HEK293 (cell line): ENCODE results near the gene BAG1.

Experiments
- CTCF ChIP-seq: fragments of 450-650 bp; formaldehyde crosslinking; IDR thresholded peaks from 2 replicates; pipeline ENCODE4 v1.5.1; 2016; ENCODE audit warnings: missing biosample characterization, missing genetic modification characterization
- FEZF1 ChIP-seq: fragments of 450-650 bp; formaldehyde crosslinking; IDR thresholded peaks from 2 replicates; pipeline ENCODE4 v1.5.1; 2016; ENCODE audit warnings: missing biosample characterization, missing genetic modification characterization
- HOXA7 ChIP-seq: sonication (generic); formaldehyde crosslinking; IDR thresholded peaks from 2 replicates; pipeline ENCODE4 v1.8.1; 2022; ENCODE audit warnings: missing genetic modification reagents, borderline replicate concordance
- PBX3 ChIP-seq: sonication (generic); formaldehyde crosslinking; IDR thresholded peaks from 2 replicates; pipeline ENCODE4 v1.8.1; 2022; ENCODE audit warnings: mild to moderate bottlenecking, moderate library complexity, missing genetic modification reagents
- YY2 ChIP-seq: fragments of 450-650 bp; formaldehyde crosslinking; IDR thresholded peaks from 2 replicates; pipeline ENCODE4 v1.5.1; 2016; ENCODE audit warnings: missing biosample characterization, missing genetic modification characterization
- ZBTB26 ChIP-seq: fragments of 450-650 bp; formaldehyde crosslinking; optimal IDR thresholded peaks from 2 replicates; pipeline ENCODE3; 2016; ENCODE audit warnings: missing biosample characterization, mild to moderate bottlenecking, missing genetic modification characterization
- ZFP3 ChIP-seq: fragments of 450-650 bp; formaldehyde crosslinking; IDR thresholded peaks from 2 replicates; pipeline ENCODE4 v1.5.1; 2016; ENCODE audit warnings: low read depth, missing biosample characterization, missing genetic modification characterization
- ZNF221 ChIP-seq: fragments of 450-650 bp; formaldehyde crosslinking; IDR thresholded peaks from 2 replicates; pipeline ENCODE4 v1.5.1; 2017; ENCODE audit warnings: missing biosample characterization, missing genetic modification characterization, borderline replicate concordance
- ZNF274 ChIP-seq, 2 experiments: fragments of 200-500 bp in 1 of 2; fragments of 450-650 bp in 1 of 2; sonication (Bioruptor generic) in 1 of 2; formaldehyde crosslinking in 1 of 2; IDR thresholded peaks; 2 replicates each; pipeline versions ENCODE4 v1.5.1 to v1.6.1; 2014 to 2016; ENCODE audit warnings: borderline replicate concordance in 1 of 2, inconsistent platforms in 1 of 2, low read length in 1 of 2, missing biosample characterization in 1 of 2, missing genetic modification characterization in 1 of 2
- ZNF302 ChIP-seq: fragments of 450-650 bp; formaldehyde crosslinking; IDR thresholded peaks from 2 replicates; pipeline ENCODE4 v1.5.1; 2016; ENCODE audit warnings: missing biosample characterization, missing genetic modification characterization, low read depth
- ZNF335 ChIP-seq: fragments of 450-650 bp; formaldehyde crosslinking; conservative IDR thresholded peaks from 2 replicates; pipeline ENCODE4 v1.5.1; 2016; ENCODE audit warnings: missing biosample characterization, missing genetic modification characterization
- ZNF645 ChIP-seq: fragments of 450-650 bp; formaldehyde crosslinking; IDR thresholded peaks from 2 replicates; pipeline ENCODE4; 2016; ENCODE audit warnings: missing biosample characterization, missing genetic modification characterization
- TF ChIP-seq, protein P1 (sequence below): fragments of 450-650 bp; formaldehyde crosslinking; IDR thresholded peaks from 2 replicates; pipeline ENCODE4 v1.5.1; 2016; ENCODE audit warnings: missing biosample characterization, missing genetic modification characterization

DNA sequence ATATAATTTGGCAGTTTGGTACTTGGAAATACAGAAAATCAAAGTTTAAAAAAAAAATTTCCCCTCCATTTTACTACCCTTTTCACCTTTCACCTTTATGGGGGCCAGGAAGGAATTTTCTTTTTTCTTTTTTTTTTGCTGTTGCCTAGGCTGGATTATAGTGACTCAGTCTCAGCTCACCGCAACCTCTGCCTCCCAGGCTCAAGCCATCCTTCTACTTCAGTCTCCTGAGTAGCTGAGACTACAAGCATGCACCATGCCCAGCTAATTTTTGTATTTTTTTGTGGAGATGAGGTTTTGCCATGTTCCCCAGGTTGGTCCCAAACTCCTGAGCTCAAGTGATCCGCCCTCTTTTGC lies 9.4 kb upstream of the BAG1 start:
- no peak for TF ChIP-seq ZNF221 (tag by site-specific recombination)
- no peak for TF ChIP-seq YY2 (tag by site-specific recombination)
- no peak for TF ChIP-seq ZNF302 (tag by site-specific recombination)
- TF ChIP-seq ZNF335: no peak
- TF ChIP-seq ZBTB26 (tag by site-specific recombination): no peak
- TF ChIP-seq FEZF1 (tag by site-specific recombination): no peak
- TF ChIP-seq CTCF: no peak
- no peak for TF ChIP-seq PBX3 (CRISPR knock-in tag)
- TF ChIP-seq HOXA7 (CRISPR knock-in tag): no peak
- no peak for TF ChIP-seq ZNF274 (IDR thresholded peaks at IDR 0.05; ENCODE audit: low read length)
- no peak for TF ChIP-seq ZNF274 (tag by site-specific recombination; IDR thresholded peaks at IDR 0.05; ENCODE audit: borderline replicate concordance)
- no peak for TF ChIP-seq ZNF645 (tag by site-specific recombination)
- no peak for TF ChIP-seq ZFP3 (tag by site-specific recombination)
- TF ChIP-seq, protein P1, sequence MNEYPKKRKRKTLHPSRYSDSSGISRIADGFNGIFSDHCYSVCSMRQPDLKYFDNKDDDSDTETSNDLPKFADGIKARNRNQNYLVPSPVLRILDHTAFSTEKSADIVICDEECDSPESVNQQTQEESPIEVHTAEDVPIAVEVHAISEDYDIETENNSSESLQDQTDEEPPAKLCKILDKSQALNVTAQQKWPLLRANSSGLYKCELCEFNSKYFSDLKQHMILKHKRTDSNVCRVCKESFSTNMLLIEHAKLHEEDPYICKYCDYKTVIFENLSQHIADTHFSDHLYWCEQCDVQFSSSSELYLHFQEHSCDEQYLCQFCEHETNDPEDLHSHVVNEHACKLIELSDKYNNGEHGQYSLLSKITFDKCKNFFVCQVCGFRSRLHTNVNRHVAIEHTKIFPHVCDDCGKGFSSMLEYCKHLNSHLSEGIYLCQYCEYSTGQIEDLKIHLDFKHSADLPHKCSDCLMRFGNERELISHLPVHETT (tag by site-specific recombination): no peak
